ENCODE measurements around the gene CCDC194. TPM values are rescaled to one million over a fixed set of nuclear protein-coding genes. Genes with fewer than 3 reads are reported as not detected.

Gene CCDC194, protein sequence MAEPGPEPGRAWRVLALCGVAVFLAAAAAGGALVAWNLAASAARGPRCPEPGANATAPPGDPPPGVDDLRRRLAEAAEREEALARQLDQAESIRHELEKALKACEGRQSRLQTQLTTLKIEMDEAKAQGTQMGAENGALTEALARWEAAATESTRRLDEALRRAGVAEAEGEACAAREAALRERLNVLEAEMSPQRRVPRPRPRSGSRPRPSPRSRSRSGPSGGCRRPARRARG
- 0.22 TPM in 1 of 2 replicates, not detected in the other for total RNA-seq

DNA sequence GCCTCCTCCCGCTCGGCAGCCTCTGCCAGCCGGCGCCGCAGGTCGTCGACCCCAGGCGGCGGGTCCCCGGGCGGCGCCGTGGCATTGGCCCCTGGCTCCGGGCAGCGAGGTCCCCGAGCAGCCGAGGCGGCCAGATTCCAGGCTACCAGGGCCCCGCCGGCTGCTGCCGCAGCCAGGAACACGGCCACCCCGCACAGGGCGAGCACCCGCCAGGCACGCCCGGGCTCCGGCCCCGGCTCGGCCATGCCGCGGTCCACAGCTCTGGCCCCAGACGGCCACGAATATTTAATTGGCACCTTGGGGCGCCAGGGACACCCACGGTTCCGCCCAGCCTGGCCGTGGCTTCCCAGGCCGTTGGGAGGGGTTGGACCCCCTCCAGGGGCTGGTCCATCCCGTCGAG, at the start of gene CCDC194:
Gene CCDC194, minus strand, starts transcription at position 283 of the 400 bp plus-strand sequence. Its CDS starts 38 bp downstream, at position 245.

DNA sequence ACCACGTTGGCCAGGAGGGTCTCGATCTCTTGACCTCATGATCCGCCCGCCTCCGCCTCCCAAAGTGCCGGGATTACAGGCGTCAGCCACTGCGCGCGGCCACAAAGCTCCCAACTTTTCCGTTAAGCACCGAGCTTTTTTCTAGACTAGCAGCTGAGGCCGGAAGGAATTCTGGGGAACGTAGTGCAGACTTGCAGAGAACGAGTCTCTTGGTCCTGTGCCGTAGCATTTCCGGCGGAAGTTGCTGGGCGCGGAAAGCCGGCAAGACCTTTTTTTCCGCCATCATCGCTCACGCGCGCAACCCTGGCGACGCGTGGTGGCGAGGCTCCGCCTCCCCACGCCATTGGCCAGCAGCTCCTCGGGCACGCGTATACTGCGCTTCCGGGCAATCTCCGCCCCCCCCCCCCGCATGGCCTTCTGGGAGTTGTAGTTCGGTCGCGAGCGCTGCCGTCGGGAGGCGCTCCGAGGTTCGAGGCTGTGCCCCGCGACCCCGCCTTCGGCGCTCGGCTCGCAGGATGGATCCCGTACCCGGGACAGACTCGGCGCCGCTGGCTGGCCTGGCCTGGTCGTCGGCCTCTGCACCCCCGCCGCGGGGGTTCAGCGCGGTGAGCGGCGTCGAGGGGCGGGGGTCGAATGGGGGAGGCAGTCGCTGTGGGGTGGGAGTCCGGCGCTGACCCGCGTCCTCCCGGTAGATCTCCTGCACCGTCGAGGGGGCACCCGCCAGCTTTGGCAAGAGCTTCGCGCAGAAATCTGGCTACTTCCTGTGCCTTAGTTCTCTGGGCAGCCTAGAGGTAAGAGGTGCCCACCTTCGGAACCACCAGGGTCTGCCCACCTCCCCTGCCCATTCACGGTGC, 25.9 kb upstream of the CCDC194 start, which contains the start of gene MVB12A:
Gene MVB12A, plus strand, starts transcription at position 427 of the 854 bp plus-strand sequence. Its CDS starts 89 bp downstream, at position 516.

DNA sequence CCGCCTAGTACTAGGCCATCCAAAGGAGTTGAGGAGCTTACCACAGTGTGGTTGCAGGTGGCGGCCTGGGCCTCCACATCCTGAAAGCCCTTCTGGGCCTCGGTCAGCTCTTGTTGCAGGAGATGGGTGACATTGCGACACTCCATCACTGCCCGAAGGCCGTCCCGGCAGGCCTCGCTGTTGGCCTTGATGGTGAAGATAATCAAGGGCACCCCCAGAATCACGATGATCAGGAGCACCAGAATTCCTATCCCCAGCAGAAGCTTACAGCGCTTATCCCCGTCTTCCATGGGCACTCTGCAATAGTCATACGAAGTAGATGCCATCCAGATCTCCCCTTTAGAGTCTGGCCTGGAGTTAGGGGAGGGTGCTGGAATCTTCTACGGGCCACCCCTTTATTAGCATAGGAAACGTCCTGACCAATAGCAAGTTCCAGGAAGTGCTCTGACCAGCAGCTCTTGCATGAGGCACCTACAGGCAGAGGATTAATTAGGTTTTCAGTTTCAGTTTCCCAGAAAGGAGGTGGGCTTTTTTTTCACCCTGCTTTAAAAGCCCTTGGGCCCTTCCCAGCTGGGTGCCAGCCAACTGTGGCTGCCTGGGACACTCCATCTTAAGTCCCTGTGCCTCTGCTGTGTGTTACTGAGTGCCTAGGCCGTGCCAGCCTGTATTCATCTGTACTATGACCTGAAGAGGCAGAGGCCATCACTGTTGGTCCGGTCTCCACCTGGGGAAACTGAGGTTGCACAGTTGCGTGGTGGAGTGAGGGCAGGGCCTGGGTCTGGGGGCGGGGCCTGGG, 11.5 kb upstream of the CCDC194 start, which contains the start of gene BST2:
Gene BST2, minus strand, starts transcription at position 381 of the 796 bp plus-strand sequence. Its CDS starts 55 bp downstream, at position 326.

DNA sequence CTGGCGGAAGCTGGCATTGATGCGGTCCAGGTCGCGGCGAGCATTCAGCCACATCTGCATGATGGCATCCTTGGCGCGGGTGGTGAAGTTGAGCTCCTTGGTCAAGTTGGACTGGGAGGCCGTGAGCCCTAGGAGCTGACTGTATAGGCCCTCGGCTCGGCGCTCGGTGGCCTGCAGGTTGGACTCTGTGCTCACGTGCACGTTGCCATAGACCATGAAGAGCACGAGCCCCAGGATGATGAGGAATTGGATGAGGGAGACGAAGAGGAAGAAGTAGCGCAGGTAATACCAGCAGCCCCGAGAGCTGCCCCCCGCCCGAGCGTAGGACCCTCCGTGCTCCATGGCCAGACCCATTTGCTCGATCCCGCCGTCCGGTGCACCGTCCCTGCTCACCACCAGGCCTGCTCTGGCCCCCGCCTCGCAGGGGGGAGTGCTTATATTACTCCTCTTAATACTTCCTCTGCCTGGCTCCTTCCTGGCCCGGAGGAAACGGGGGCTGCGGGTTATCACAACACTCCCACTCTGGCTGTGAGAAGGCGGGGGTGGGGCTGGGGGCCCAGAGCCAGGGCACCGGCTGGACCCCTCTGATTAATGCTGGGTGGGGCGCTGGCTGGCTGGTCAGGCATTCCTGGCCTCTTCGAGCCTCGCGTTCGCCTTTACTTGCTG, 16.9 kb downstream of the CCDC194 start, which contains the start of gene PLVAP:
Gene PLVAP, minus strand, starts transcription at position 408 of the 666 bp plus-strand sequence. Its CDS starts 54 bp downstream, at position 354.

Other genes with a start within 250 kb of the CCDC194 start
- gene USE1, start 178.8 kb downstream of the CCDC194 start, total RNA-seq = 20.3 and 22.7 TPM in 2 replicates
- gene OCEL1, start 168.0 kb downstream of the CCDC194 start, total RNA-seq = 3.7 and 4.1 TPM in 2 replicates
- 20.8 and 27.7 TPM in 2 replicates for gene NR2F6, start 148.3 kb downstream of the CCDC194 start, total RNA-seq
- not detected in 2 replicates for gene USHBP1, start 129.5 kb downstream of the CCDC194 start, total RNA-seq
- 59.5 and 63.5 TPM in 2 replicates for gene BABAM1, start 126.8 kb downstream of the CCDC194 start, total RNA-seq
- 0.26 TPM in 1 of 2 replicates, not detected in the other for gene ANKLE1, start 112.3 kb downstream of the CCDC194 start, total RNA-seq
- gene ABHD8, start 90.8 kb downstream of the CCDC194 start, total RNA-seq = 9.0 and 10.5 TPM in 2 replicates
- 19.7 and 23.7 TPM in 2 replicates for gene MRPL34, start 88.3 kb downstream of the CCDC194 start, total RNA-seq
- gene DDA1, start 84.6 kb downstream of the CCDC194 start, total RNA-seq = 11.8 and 22.7 TPM in 2 replicates
- gene ANO8, start 59.3 kb downstream of the CCDC194 start, total RNA-seq = 2.6 and 3.5 TPM in 2 replicates
- gene GTPBP3, start 56.6 kb downstream of the CCDC194 start, total RNA-seq = 4.8 and 9.4 TPM in 2 replicates
- not detected in 2 replicates for gene PLVAP, start 16.9 kb downstream of the CCDC194 start, total RNA-seq
- 0.65 and 1.2 TPM in 2 replicates for gene BST2, start 11.4 kb upstream of the CCDC194 start, total RNA-seq
- gene MVB12A, start 25.9 kb upstream of the CCDC194 start, total RNA-seq = 24.5 and 42.3 TPM in 2 replicates
- gene TMEM221, start 54.5 kb upstream of the CCDC194 start, total RNA-seq = 0.22 TPM in 1 of 2 replicates, not detected in the other
- not detected in 2 replicates for gene NXNL1, start 66.7 kb upstream of the CCDC194 start, total RNA-seq
- 12.0 and 13.5 TPM in 2 replicates for gene SLC27A1, start 76.3 kb upstream of the CCDC194 start, total RNA-seq
- gene PGLS, start 117.5 kb upstream of the CCDC194 start, total RNA-seq = 52.5 and 55.2 TPM in 2 replicates
- gene COLGALT1, start 161.5 kb upstream of the CCDC194 start, total RNA-seq = 55.5 and 55.7 TPM in 2 replicates

All from articular chondrocyte of knee joint (primary cell).